Caco-2 (cell line): Measurements from ENCODE around the gene HNRNPA2B1. TPM values are rescaled to one million over a fixed set of nuclear protein-coding genes. Genes with fewer than 3 reads are reported as not detected.

ENCODE experiments used
- BruUV-seq: library from RNA; stranded (reverse); fragments of 400-500 nt; replicated peaks from 2 replicates; lab custom pipeline; 2021; lab: Mats Ljungman, UMichigan
- CTCF ChIA-PET: fragments of 300-600 bp; sonication (Branson Sonifier 250); formaldehyde crosslinking; loops from one replicate; lab custom pipeline; 2022; ENCODE audit warnings: antibody characterized with exemption; lab: Charles Lee
- POLR2A ChIA-PET: fragments of 300-600 bp; sonication (Branson Sonifier 250); formaldehyde crosslinking; loops from one replicate; lab custom pipeline; 2022; ENCODE audit warnings: antibody characterized with exemption; lab: Charles Lee
- DNase-seq, 2 experiments: peaks; one replicate each; pipeline versions ENCODE4 v3.0.0 to v3.0.0-alpha.2; 2020 to 2022
- H3K27me3 ChIP-seq: replicated peaks from 2 replicates; pipeline ENCODE4 v1.6.0; 2011; ENCODE audit warnings: low read length; ENCODE audit not compliant: control insufficient read depth, insufficient read depth
- H3K36me3 ChIP-seq: 2 replicates; pipeline ENCODE4 v1.5.1; 2011; ENCODE audit warnings: low read length; ENCODE audit not compliant: control insufficient read depth, insufficient read depth
- H3K4me1 ChIP-seq: fragments of 250-450 bp; sonication (Bioruptor Pico); 2 replicates; pipeline ENCODE4 v1.5.1; 2020; ENCODE audit warnings: mild to moderate bottlenecking
- H3K4me3 ChIP-seq: 2 replicates; pipeline ENCODE4 v1.5.1; 2011; ENCODE audit warnings: low read depth, mild to moderate bottlenecking, control low read depth, low read length
- H3K9me3 ChIP-seq: fragments of 250-450 bp; sonication (Bioruptor Pico); 2 replicates; pipeline ENCODE4 v1.5.1; 2020; ENCODE audit warnings: mild to moderate bottlenecking, moderate library complexity
- H3K27ac Mint-ChIP-seq: one replicate; pipeline ENCODE4 v1.8.0; 2022; ENCODE audit warnings: mixed read lengths; ENCODE audit not compliant: unreplicated experiment
- H3K27me3 Mint-ChIP-seq: one replicate; pipeline ENCODE4 v1.8.0; 2022; ENCODE audit warnings: mixed read lengths; ENCODE audit not compliant: insufficient read depth, unreplicated experiment
- H3K36me3 Mint-ChIP-seq: one replicate; pipeline ENCODE4 v1.8.0; 2022; ENCODE audit warnings: mild to moderate bottlenecking, mixed read lengths; ENCODE audit not compliant: insufficient read depth, unreplicated experiment
- H3K4me1 Mint-ChIP-seq: one replicate; pipeline ENCODE4 v1.8.0; 2022; ENCODE audit warnings: low read depth, mixed read lengths; ENCODE audit not compliant: unreplicated experiment
- H3K4me3 Mint-ChIP-seq: one replicate; pipeline ENCODE4 v1.8.0; 2022; ENCODE audit warnings: mild to moderate bottlenecking, moderate library complexity, mixed read lengths; ENCODE audit not compliant: unreplicated experiment
- H3K9me3 Mint-ChIP-seq: one replicate; pipeline ENCODE4 v1.8.0; 2022; ENCODE audit warnings: mixed read lengths; ENCODE audit not compliant: unreplicated experiment
- intact Hi-C: fragments of 100-400 bp; cut with micrococcal nuclease; formaldehyde crosslinking; loops from one replicate; pipeline ENCODE4 v1.10.0; 2022; ENCODE audit not compliant: unreplicated experiment
- total RNA-seq: library from RNA; stranded (reverse); gene quantifications from 2 replicates; pipeline ENCODE4 v1.2.3, GENCODE V29; 2022
- TF ChIP-seq, protein P1 (sequence below), 2 experiments: fragments of 200-600 bp in 1 of 2; IDR thresholded peaks; 1 replicate in 1 of 2; 2 replicates in 1 of 2; pipeline versions ENCODE4 v1.5.1 to v1.8.0; 2011 to 2022; ENCODE audit warnings: antibody characterized with exemption in 1 of 2, control low read depth in 1 of 2, inconsistent platforms in 1 of 2, low read depth in 1 of 2, low read length in 1 of 2, mild to moderate bottlenecking in 1 of 2, moderate library complexity in 1 of 2; ENCODE audit not compliant: insufficient read depth in 1 of 2, severe bottlenecking in 1 of 2, unreplicated experiment in 1 of 2

HNRNPA2B1 gene
- total RNA-seq, 1 experiment from 2014 or later: 799 TPM

DNA sequence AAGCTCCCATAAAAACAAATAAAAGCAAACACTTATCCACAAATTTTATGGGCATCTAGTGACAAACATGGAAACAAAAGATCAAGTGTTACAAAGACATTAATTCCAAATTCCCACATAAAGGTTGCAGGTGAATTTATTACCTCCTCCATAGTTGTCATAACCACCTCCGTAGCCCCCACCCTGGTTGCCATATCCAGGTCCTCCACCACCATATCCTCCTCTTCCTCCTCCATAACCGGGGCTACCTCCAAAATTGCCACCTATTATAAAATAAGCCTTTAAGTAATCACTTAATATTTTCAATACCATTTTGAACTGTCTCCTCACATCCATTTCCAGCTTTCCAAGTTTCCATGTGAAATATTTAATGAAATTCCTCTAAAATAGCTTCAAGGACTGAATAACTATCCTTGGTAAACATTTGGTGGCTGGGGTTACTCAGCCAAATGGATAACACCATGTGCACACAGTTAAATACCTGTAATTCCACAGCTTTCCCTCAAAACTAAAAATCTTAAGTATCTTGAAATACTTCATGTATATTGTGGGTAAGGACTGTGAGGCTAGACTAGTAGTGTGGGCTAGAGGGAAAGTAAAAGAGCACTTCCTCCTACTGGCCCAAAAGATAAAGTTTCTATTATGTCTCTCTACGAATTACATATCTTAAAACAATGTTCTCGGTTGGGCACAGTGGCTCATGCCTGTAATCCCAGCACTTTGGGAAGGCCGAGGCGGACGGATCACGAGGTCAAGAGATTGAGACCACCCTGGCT lies 6.9 kb downstream of the HNRNPA2B1 start:
- H3K4me3 Mint-ChIP-seq: peak overlapping the region; percentile 37
- H3K9me3 ChIP-seq: no peaks in the 10 kb centered on the region
- POLR2A ChIA-PET: no interaction called here
- no peak overlapping the region for H3K4me3 ChIP-seq
- TF ChIP-seq, protein P1, sequence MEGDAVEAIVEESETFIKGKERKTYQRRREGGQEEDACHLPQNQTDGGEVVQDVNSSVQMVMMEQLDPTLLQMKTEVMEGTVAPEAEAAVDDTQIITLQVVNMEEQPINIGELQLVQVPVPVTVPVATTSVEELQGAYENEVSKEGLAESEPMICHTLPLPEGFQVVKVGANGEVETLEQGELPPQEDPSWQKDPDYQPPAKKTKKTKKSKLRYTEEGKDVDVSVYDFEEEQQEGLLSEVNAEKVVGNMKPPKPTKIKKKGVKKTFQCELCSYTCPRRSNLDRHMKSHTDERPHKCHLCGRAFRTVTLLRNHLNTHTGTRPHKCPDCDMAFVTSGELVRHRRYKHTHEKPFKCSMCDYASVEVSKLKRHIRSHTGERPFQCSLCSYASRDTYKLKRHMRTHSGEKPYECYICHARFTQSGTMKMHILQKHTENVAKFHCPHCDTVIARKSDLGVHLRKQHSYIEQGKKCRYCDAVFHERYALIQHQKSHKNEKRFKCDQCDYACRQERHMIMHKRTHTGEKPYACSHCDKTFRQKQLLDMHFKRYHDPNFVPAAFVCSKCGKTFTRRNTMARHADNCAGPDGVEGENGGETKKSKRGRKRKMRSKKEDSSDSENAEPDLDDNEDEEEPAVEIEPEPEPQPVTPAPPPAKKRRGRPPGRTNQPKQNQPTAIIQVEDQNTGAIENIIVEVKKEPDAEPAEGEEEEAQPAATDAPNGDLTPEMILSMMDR (IDR thresholded peaks at IDR 0.05; ENCODE audit: insufficient read depth in 1 of 2, low read depth in 1 of 2, low read length in 1 of 2, severe bottlenecking in 1 of 2, unreplicated experiment in 1 of 2): no peak
- H3K36me3 Mint-ChIP-seq: peaks cover 100% of the 10 kb centered on the region
- peak overlapping the region; percentile 83 for H3K27ac Mint-ChIP-seq
- H3K27me3 Mint-ChIP-seq: no peaks in the 10 kb centered on the region
- no peak for DNase-seq
- peaks cover 25% of the 10 kb centered on the region for H3K4me1 ChIP-seq
- peaks cover 39% of the 10 kb centered on the region for H3K4me1 Mint-ChIP-seq
- CTCF ChIA-PET: no interaction called here
- intact Hi-C loops: no loop called here
- BruUV-seq: no TSS peak
- H3K27me3 ChIP-seq: no peaks in the 10 kb centered on the region
- peaks cover 5% of the 10 kb centered on the region for H3K36me3 ChIP-seq
- no peaks in the 10 kb centered on the region for H3K9me3 Mint-ChIP-seq

DNA sequence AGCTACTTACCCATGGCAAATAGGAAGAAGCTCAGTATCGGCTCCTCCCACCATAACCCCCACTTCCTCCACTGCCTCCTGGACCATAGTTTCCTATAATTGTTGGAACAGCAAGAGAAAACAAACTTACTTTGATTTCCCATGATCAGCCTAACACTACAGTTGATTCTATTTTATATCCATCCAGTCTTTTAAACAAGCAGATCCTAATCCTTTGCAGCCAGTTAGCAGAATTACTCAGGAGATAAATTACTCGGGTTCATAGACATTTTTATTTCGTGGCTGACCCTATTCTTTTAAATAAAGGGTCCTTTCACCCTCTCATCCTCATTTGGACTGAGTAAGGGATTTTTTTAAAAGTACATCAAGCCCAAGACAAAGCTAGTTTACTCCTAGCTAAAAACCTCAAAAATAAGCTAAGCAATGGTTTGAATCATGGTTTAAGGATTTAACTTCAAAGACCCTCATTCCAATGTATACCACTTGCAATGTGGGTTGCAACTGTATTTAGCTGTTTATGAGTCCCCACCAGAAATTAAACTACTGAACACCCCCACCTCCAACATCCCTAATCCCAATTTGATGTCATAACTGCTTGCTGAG lies 8.0 kb downstream of the HNRNPA2B1 start:
- Mint-ChIP-seq H3K27ac (peak overlapping the region; percentile 83), H3K4me3 (no peak overlapping the region), H3K36me3 (peaks cover 100% of the 10 kb centered on the region), H3K9me3 (no peaks in the 10 kb centered on the region), H3K4me1 (peaks cover 39% of the 10 kb centered on the region), H3K27me3 (no peaks in the 10 kb centered on the region)
- no peak for DNase-seq
- POLR2A ChIA-PET: no interaction called here
- intact Hi-C loops: no loop called here
- peaks cover 6% of the 10 kb centered on the region for H3K36me3 ChIP-seq
- TF ChIP-seq, protein P1 (IDR thresholded peaks at IDR 0.05; ENCODE audit: insufficient read depth in 1 of 2, low read depth in 1 of 2, low read length in 1 of 2, severe bottlenecking in 1 of 2, unreplicated experiment in 1 of 2): no peak
- no TSS peak for BruUV-seq
- no peaks in the 10 kb centered on the region for H3K9me3 ChIP-seq
- no peak overlapping the region for H3K4me3 ChIP-seq
- CTCF ChIA-PET: no interaction called here
- peaks cover 24% of the 10 kb centered on the region for H3K4me1 ChIP-seq
- H3K27me3 ChIP-seq: no peaks in the 10 kb centered on the region

- Mint-ChIP-seq H3K27me3 (no peaks in the 10 kb centered on the region), H3K4me1 (peaks cover 34% of the 10 kb centered on the region), H3K36me3 (peaks cover 100% of the 10 kb centered on the region), H3K27ac (no peak overlapping the region), H3K9me3 (no peaks in the 10 kb centered on the region), H3K4me3 (no peak overlapping the region)
- no peaks in the 10 kb centered on the region for H3K9me3 ChIP-seq
- CTCF ChIA-PET: no interaction called here
- TF ChIP-seq, protein P1 (IDR thresholded peaks at IDR 0.05; ENCODE audit: insufficient read depth in 1 of 2, low read depth in 1 of 2, low read length in 1 of 2, severe bottlenecking in 1 of 2, unreplicated experiment in 1 of 2): no peak
- no peak overlapping the region for H3K4me3 ChIP-seq
- H3K4me1 ChIP-seq: peaks cover 19% of the 10 kb centered on the region
- intact Hi-C loops: no loop called here
- BruUV-seq: TSS peak; percentile 49
- no peak for DNase-seq
- peaks cover 6% of the 10 kb centered on the region for H3K36me3 ChIP-seq
- no peaks in the 10 kb centered on the region for H3K27me3 ChIP-seq
- POLR2A ChIA-PET: no interaction called here
Measured at GRCh38 chr7:26191974-26192479, 8.5 kb downstream of the HNRNPA2B1 start.
